HG02981 (cell line): Measurements from ENCODE around the gene EML6.

Source experiments
- ATAC-seq: cut with Tn5 transposase; IDR thresholded peaks from one replicate; pipeline ENCODE4 v1.9.1; 2021; ENCODE audit warnings: mild to moderate bottlenecking, moderate library complexity; ENCODE audit not compliant: unreplicated experiment

The EML6 gene

GRCh38 chr2:54957321-54957999 is 234.0 kb downstream of the EML6 start:
- ATAC-seq = no peak

GRCh38 chr2:54958717-54959371 is 235.4 kb downstream of the EML6 start:
- no peak for ATAC-seq

DNA sequence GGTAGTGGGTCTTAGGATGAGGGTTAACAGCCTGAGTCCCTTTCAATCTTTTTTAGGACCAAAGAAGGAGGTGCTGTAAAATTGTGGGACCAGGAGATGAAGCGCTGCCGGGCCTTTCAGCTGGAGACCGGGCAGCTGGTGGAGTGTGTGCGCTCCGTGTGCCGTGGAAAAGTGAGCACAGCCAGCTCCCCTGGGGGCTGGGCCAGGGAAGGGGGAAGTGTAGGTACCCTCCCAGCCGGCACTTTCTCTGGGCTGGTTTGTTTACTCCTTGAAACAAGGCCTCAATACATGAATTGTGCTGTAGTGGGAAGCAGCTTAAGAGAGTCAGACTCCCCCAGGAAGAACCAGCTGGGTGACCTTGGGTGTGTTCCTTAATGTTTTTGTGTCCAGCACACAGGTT is 236.7 kb downstream of the EML6 start:
- ATAC-seq = no peak

DNA sequence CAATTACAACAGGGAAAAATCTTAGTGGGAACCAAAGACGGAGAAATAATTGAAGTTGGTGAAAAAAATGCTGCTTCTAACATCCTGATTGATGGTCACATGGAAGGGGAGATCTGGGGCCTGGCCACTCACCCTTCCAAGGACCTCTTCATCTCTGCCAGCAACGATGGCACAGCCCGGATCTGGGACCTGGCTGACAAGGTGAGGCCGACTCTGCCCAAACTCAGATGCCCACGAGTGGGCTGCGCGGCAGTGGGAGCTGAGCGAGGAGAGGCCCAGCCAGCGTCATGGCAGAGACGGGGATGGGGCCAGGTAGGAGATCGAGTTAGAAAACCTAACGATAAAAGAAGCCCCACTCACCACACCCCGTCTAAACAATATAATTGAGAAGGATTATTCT is 239.0 kb downstream of the EML6 start:
- no peak for ATAC-seq

DNA sequence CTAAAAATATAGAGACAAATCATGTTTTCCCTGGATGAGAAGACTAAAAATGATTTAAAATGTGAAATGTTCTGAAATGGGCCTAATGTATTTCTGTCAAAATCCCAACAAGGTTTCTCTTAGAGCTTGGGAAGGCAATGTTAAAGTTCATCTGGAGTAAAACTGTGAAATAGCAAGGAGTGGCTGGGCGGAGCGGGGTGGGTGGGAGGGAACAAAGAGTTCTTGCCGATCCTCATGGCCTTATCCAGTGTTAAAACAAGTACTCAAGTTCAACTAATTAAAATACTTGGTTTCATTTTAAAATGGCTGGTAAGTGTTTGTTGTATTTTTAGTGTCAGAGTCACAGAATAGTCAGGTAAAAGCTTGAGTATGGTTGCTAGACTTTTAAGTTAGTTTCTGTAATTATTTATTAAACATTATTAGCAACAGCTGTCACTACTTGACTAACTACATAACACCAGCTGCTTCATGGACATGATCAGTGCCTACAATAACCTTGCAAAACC is 239.5 kb downstream of the EML6 start:
- no peak for ATAC-seq

- no peak for ATAC-seq
Measured at GRCh38 chr2:54963476-54963875, 240.0 kb downstream of the EML6 start.

DNA sequence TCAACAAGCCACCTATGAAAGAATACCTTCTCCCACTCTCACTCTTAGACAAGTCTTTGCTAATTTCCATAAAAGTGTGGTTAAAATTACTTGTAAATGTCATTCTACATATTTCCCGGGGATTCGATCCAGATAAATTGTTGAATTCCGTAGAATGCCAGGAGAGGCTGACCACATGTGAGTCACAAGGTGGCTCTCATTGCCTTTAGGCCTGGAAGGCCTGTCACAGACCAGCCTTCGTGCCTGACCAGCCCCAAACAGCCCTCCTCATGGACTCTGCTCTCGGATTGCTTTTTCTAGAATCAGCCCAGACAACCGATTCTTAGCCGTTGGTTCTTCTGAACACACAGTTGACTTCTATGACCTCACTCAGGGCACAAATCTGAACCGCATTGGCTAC is 240.8 kb downstream of the EML6 start:
- ATAC-seq = no peak

GRCh38 chr2:54964816-54965215 is 241.4 kb downstream of the EML6 start:
- ATAC-seq = no peak

DNA sequence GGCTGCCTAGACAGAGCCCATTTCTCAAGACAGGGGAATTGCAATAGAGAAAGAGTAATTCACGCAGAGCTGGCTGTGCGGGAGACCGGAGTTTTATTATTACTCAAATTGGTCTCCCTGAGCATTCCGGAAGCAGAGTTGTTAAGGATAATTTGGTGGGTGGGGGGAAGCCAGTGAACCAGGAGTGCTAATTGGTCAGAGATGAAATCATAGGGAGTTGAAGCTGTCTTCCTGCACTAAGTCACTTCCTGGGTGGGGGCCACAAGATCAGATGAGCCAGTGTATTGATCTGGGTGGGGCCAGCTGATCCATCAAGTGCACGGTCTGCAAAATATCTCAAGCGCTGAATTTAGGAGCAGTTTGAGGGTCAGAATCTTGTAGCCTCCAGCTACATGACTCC is 242.0 kb downstream of the EML6 start:
- ATAC-seq = no peak

DNA sequence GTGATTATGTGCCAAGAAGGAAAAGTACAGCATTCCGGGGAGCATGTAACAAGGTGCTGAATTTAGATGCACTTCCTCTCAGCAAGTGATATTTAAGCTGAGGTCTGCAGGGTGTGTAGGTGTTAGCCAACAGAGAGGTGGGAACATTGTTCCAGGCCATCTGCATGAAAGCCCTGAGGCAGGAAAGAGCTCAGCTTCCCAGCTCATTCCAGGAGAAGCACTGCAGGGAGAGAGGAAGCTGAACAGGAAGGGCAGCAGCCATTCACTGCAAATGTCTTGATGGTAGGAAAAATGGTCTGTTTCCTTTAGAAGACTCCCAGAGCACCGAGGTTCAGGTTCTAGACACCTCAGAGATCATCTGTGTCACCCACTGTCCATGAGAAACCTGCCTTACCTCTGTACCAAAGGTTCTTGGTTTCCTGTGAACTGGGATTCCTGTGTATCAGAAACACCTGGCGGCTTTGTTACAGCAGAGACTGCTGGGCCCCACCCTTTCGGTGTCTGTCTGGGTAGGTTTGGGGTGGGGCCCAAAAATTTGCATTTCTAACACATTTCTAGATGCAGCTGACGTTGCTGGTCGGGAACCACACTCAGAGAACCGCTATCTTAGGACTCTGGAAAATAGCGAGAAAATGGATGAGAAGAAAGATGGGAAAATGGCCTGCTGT is 242.8 kb downstream of the EML6 start:
- no peak for ATAC-seq

DNA sequence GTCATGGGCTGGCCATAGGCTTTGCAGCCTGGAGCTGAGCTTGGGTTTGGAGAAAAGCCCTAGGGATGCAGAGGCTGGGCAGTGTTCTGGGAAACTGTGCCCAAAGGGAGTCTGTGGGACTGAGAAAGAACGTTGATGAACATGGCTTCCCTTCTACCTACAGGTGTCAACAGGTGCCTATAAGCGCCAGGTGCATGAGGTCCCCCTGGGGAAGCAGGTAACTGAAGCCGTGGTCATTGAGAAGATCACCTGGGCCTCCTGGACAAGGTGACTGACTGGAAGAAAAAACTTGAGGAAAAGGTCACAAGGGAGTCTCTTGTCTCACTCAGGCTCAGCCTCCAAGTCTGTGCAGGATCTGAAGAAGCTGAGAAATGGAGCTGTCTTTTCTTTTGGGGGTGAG is 243.4 kb downstream of the EML6 start:
- no peak for ATAC-seq

DNA sequence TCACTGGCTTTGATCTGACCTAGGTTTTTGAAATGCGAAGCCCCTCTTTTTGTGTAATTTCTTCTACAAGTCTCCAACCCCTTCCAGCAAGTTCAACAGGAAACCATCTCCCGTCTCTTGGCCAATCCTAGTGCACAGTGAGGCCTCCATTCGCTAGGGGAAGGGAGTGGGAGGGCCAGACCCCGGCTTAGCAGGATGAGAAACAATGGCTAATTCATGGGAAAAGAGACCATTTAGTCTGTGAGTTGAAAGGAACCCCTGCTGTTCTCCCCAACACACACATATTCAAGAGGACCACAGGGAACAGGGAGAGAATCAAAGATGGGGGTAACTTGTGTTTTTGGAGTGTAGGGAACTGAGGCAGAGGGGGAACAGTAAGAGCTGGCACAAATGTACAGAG is 243.8 kb downstream of the EML6 start:
- no peak for ATAC-seq

DNA sequence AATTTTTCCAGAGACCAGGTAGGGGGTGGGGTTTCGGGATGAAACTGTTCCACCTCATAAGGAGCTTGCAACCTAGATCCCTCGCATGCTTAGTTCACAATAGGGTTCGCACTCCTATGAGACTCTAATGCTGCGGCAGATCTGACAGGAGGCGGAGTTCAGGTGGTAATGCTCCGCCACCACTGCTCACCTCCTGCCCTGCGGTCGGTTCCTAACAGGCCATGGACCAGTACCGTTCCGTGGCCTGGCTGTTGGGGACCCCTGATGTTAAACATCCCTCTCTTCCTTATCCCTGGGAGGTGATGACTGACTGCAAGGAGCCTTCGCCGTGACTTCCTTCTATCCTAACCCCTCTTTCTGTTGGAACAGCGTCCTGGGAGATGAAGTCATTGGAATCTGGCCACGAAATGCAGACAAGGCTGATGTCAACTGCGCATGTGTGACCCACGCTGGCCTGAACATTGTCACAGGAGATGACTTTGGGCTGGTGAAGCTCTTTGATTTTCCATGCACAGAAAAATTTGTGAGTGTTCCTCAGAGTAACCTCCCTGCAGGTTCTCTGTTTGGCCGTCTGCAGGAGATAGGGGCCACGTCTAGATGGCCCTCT is 244.4 kb downstream of the EML6 start:
- no peak for ATAC-seq

- no peak for ATAC-seq
Measured at GRCh38 chr2:54968561-54969218, 245.2 kb downstream of the EML6 start.

DNA sequence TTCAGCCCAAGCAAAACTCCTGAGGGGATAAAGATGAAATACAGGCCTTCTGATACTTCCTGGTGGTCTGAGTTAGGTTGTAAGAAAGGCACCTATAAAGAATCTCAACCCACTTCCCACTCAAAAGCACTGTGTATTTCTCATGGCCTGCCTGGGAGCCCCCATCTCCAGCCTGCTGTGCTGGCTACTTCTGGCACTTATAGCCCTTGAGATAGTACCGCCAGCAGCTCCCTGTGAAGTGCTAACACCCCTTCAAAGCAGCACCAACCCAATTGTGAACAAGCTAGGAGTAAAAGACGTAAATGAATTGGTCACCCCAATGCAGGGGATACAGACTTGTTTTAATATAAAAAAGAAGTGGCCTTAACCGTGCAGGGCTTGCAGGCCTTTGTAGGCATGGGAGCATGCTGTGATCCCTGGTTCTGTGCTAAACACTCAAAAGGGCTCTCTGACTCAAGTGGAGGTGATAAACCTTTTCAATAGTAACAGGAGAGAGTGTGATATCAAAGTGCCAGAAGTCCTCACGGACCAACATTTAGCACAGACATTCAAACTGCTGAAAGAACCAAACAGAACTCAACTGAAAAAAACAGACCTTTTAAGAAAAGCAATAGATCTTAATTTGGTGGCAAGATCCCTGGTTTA is 246.0 kb downstream of the EML6 start:
- no peak for ATAC-seq

- ATAC-seq = no peak
Measured at GRCh38 chr2:54969940-54970338, 246.5 kb downstream of the EML6 start.

- ATAC-seq = no peak
Measured at GRCh38 chr2:54975175-54975574, 251.7 kb downstream of the EML6 start.

DNA sequence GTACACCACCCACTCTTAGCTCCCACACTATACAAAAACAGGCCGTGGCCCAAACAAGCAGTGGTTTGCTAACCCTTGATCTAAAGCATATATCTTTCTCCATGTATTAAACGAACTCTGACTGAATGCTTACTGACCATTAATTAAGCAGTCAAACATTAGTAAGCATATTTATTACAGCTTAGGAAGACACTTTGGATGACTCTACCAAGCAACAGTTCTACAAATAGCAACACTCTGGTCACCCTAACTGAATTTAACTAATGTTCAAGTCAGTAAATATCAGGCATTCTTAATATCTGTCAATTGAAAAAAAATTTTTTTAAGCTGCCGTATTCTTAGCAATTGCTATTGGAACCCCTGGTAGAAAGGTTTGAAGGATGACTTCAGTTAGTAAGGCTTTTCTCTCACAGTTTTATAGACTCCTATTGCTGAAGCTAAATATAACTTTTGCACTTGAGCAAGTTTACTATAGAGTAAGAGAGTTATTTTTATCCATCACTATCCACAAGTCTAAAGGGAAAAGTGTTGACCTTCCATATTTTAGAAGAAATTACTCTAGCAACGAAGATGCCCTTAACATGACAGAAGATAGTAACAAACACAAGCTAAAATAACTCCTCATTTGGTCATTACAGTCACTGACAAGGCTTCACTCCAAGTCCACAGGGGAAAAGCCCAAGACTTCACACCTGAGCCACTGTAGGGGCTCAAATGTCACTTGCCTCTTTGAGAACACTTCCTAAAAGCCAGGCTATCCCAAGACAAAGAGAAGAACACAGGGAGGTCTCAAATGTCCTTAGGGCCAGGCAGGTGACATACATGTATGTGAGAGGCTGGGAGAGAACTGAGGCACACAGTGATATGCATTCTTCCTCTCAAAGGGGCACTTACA is 252.4 kb downstream of the EML6 start:
- ATAC-seq = no peak

- peak; percentile 89 for ATAC-seq
Measured at GRCh38 chr2:54977149-54977548, 253.7 kb downstream of the EML6 start.
